KOPT-K1 (cell line): ENCODE results near the gene SPAG9.
A peak's percentile ranks its signal among the peaks of the same experiment; 100 is the strongest.

Experiments
- H3K27ac ChIP-seq: fragments of 200-600 bp; sonication (generic); 2 replicates; pipeline ENCODE4 v1.5.1; 2016; ENCODE audit warnings: antibody characterized with exemption, mild to moderate bottlenecking, low read depth, low read length; ENCODE audit not compliant: poor library complexity, severe bottlenecking
- H3K36me3 ChIP-seq: fragments of 200-600 bp; sonication (generic); 2 replicates; pipeline ENCODE4 v1.5.1; 2017; ENCODE audit warnings: antibody characterized with exemption, mild to moderate bottlenecking, low read length, moderate library complexity; ENCODE audit not compliant: insufficient read depth
- H3K9me3 ChIP-seq: fragments of 200-600 bp; sonication (generic); 2 replicates; pipeline ENCODE4 v1.5.1; 2017; ENCODE audit warnings: antibody characterized with exemption, low read length, mild to moderate bottlenecking; ENCODE audit not compliant: insufficient read depth, poor library complexity, severe bottlenecking

SPAG9 gene

DNA sequence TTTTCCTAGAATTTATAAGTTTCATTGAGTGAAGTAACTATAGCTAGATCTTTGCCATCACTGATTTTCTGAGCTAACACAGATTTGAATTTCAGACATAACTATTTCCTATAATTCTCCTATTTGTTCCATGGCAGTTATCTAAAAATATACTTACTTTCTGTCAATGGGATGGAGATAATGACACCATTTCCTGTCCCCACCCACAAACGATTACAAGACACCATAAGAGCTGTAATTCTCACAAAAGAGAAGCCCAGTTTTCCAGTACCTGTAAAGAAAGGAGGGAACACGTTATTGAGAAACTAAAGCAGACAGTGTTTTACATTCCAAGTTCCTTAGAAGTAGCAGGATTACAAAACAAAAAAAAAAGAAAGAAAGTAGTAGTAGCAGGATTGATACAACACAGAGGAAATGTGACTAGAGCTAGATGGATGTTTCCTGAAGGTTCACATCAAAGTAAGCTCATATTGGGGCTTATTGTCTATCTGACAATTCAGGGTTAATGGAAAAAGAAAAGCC lies 143.7 kb downstream of the SPAG9 start:
- Histone ChIP-seq H3K36me3 (peaks cover 74% of the 10 kb centered on the region), H3K27ac (peak overlapping the region; percentile 28), H3K9me3 (no peaks in the 10 kb centered on the region)

- Histone ChIP-seq H3K36me3 (peaks cover 71% of the 10 kb centered on the region), H3K27ac (no peak overlapping the region), H3K9me3 (no peaks in the 10 kb centered on the region)
Measured at GRCh38 chr17:50973557-50974494, 146.8 kb downstream of the SPAG9 start.

DNA sequence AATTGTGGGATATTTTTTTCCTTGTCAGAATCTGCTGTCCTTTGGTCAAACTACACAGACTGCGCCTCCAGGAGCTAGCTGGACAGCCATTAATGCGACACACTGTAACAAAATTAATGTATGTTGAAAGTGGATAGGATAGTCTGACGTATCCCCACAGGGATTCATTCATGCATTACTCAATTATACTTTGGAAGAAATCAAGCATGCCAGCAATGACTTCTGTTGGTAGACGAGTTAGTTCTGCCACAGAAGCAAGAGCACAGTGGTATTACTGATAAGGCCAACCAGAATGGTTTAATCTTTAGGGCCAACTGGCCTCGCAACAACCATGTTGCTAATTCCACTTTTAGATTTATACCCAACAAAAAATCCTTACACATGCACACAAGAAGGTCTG lies 148.1 kb downstream of the SPAG9 start:
- Histone ChIP-seq H3K36me3 (peaks cover 63% of the 10 kb centered on the region), H3K27ac (no peak overlapping the region), H3K9me3 (no peaks in the 10 kb centered on the region)

- Histone ChIP-seq H3K9me3 (no peaks in the 10 kb centered on the region), H3K27ac (no peak overlapping the region), H3K36me3 (peaks cover 63% of the 10 kb centered on the region)
Measured at GRCh38 chr17:50967795-50968194, 152.9 kb downstream of the SPAG9 start.

DNA sequence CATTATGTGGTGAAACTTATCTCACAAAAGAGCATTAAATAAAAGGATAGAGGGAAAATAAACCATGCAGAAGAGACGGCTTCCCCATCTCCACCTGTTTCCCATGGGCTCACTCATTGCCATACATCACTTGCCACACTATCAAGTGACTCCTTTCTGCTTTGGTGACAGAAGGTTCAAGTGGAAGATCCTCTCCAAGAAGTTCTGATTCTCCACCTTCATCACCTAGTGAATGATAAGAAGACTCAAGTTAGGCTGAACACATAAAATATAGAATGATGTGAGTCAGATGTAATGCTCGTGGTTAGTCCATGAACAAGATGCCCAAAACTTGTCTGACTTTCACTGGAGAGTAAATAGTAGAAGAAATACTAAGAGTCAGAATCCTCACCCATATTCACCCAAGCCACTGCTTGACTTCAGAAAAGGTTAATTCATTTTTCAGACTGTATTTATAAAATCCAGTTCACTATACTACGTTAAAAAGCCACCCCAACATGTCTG lies 154.5 kb downstream of the SPAG9 start:
- Histone ChIP-seq H3K36me3 (peaks cover 70% of the 10 kb centered on the region), H3K27ac (no peak overlapping the region), H3K9me3 (no peaks in the 10 kb centered on the region)

GRCh38 chr17:50963139-50963538 lies 157.5 kb downstream of the SPAG9 start:
- Histone ChIP-seq H3K9me3 (no peaks in the 10 kb centered on the region), H3K36me3 (peaks cover 46% of the 10 kb centered on the region), H3K27ac (no peak overlapping the region)

- Histone ChIP-seq H3K36me3 (peaks cover 34% of the 10 kb centered on the region), H3K27ac (no peak overlapping the region)
Measured at GRCh38 chr17:50961282-50962220, 159.1 kb downstream of the SPAG9 start.

GRCh38 chr17:50959341-50959740 lies 161.3 kb downstream of the SPAG9 start:
- H3K9me3 ChIP-seq = no peaks in the 10 kb centered on the region
- peaks cover 15% of the 10 kb centered on the region for H3K36me3 ChIP-seq

More at GRCh38 chr17:50961282-50962220, 159.1 kb downstream of the SPAG9 start:
- no peaks in the 10 kb centered on the region for H3K9me3 ChIP-seq

GRCh38 chr17:50957600-50958575 lies 162.8 kb downstream of the SPAG9 start:
- Histone ChIP-seq H3K36me3 (peaks cover 9% of the 10 kb centered on the region; the same call in 1 of the 2 replicates), H3K27ac (no peak overlapping the region), H3K9me3 (no peaks in the 10 kb centered on the region)

More at GRCh38 chr17:50959341-50959740, 161.3 kb downstream of the SPAG9 start:
- no peak overlapping the region for H3K27ac ChIP-seq

GRCh38 chr17:50956750-50957523 lies 163.7 kb downstream of the SPAG9 start:
- H3K27ac ChIP-seq = no peak overlapping the region
- peaks cover 3% of the 10 kb centered on the region; the same call in 1 of the 2 replicates for H3K36me3 ChIP-seq
- H3K9me3 ChIP-seq = no peaks in the 10 kb centered on the region

- Histone ChIP-seq H3K36me3 (no peaks in the 10 kb centered on the region; the same call in 1 of the 2 replicates), H3K27ac (no peak overlapping the region), H3K9me3 (no peaks in the 10 kb centered on the region)
Measured at GRCh38 chr17:50956409-50956749, 164.3 kb downstream of the SPAG9 start.

GRCh38 chr17:50955667-50956120 lies 165.0 kb downstream of the SPAG9 start:
- no peak overlapping the region for H3K27ac ChIP-seq
- H3K36me3 ChIP-seq = no peaks in the 10 kb centered on the region
- no peaks in the 10 kb centered on the region for H3K9me3 ChIP-seq

DNA sequence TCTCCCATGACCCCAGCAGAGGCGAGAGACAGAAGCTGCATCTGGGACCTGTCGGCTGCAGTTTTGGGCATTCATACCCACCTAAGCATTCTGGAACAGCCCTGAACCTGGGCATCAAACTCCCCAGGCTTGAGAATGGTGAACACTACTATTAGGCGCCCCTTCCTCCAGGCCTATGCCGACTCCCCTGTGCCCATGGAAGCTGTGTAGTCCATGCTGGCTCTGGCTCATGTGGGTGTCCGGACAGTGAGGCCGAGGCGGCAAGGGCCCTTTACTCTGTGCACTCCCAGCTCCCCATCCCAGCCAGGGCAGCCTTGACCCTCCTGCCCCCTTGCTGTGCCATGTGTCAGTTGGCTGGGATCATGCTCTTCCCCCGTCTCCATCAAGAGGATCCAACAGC lies 165.5 kb downstream of the SPAG9 start:
- Histone ChIP-seq H3K9me3 (no peaks in the 10 kb centered on the region), H3K36me3 (no peaks in the 10 kb centered on the region), H3K27ac (no peak overlapping the region)
